A673 (cell line): ENCODE measurements around the gene LIX1L.

Source experiments
- CTCF ChIP-seq: fragments of 300-800, 200-600 bp; sonication (generic); conservative IDR thresholded peaks from 2 replicates; pipeline ENCODE4 v1.5.1; 2017; ENCODE audit warnings: low read depth, mild to moderate bottlenecking, antibody characterized with exemption, low read length, moderate library complexity, mixed read lengths
- EZH2 ChIP-seq: fragments of 200-600 bp; sonication (generic); IDR thresholded peaks from 2 replicates; pipeline ENCODE4 v1.6.1; 2017; ENCODE audit warnings: borderline replicate concordance, low read depth, mild to moderate bottlenecking, mixed read lengths, antibody characterized with exemption, low read length; ENCODE audit not compliant: poor library complexity, severe bottlenecking

GRCh38 chr1:145901312-145902021 lies 56.4 kb downstream of the LIX1L start:
- TF ChIP-seq CTCF, result no peak
- TF ChIP-seq EZH2, result no peak
